ENCODE measurements around the gene DPYD. TPM values are rescaled to one million over a fixed set of nuclear protein-coding genes. Genes with fewer than 3 reads are reported as not detected.

The DPYD gene
- total RNA-seq, 1 donor = 35.8 TPM

- no peak for DNase-seq (ENCODE audit: low read depth in 2 of 3, low spot score in 2 of 3)
These were observed 752.8 kb downstream of the DPYD start for GRCh38 chr1:97168056-97168455.

- no peak for DNase-seq (ENCODE audit: low read depth in 2 of 3, low spot score in 2 of 3)
These were observed 753.6 kb downstream of the DPYD start for GRCh38 chr1:97167246-97167645.

- no peak for DNase-seq (ENCODE audit: low read depth in 2 of 3, low spot score in 2 of 3)
These were observed 754.2 kb downstream of the DPYD start for GRCh38 chr1:97166626-97167025.

GRCh38 chr1:97164276-97164639 lies 756.6 kb downstream of the DPYD start:
- no peak for DNase-seq (ENCODE audit: low read depth in 2 of 3, low spot score in 2 of 3)

GRCh38 chr1:97163591-97164275 lies 757.1 kb downstream of the DPYD start:
- DNase-seq (ENCODE audit: low read depth in 2 of 3, low spot score in 2 of 3) = no peak

- DNase-seq (ENCODE audit: low read depth in 2 of 3, low spot score in 2 of 3) = peak in 2 of 3 donors; percentile 30 to 75
These were observed 760.0 kb downstream of the DPYD start for GRCh38 chr1:97160818-97161217.

- DNase-seq (ENCODE audit: low read depth in 2 of 3, low spot score in 2 of 3) = peak in 1 of 3 donors; percentile 50
These were observed 761.5 kb downstream of the DPYD start for GRCh38 chr1:97159342-97159741.

GRCh38 chr1:97158691-97159096 lies 762.1 kb downstream of the DPYD start:
- no peak for DNase-seq (ENCODE audit: low read depth in 2 of 3, low spot score in 2 of 3)

GRCh38 chr1:97157991-97158390 lies 762.8 kb downstream of the DPYD start:
- no peak for DNase-seq (ENCODE audit: low read depth in 2 of 3, low spot score in 2 of 3)

- DNase-seq (ENCODE audit: low read depth in 2 of 3, low spot score in 2 of 3) = no peak
These were observed 769.2 kb downstream of the DPYD start for GRCh38 chr1:97151651-97152050.

- no peak for DNase-seq (ENCODE audit: low read depth in 2 of 3, low spot score in 2 of 3)
These were observed 775.4 kb downstream of the DPYD start for GRCh38 chr1:97145321-97145956.

- DNase-seq (ENCODE audit: low read depth in 2 of 3, low spot score in 2 of 3) = no peak
These were observed 776.3 kb downstream of the DPYD start for GRCh38 chr1:97144527-97144926.

GRCh38 chr1:97143236-97143882 lies 777.5 kb downstream of the DPYD start:
- no peak for DNase-seq (ENCODE audit: low read depth in 2 of 3, low spot score in 2 of 3)

- DNase-seq (ENCODE audit: low read depth in 2 of 3, low spot score in 2 of 3) = no peak
These were observed 780.2 kb downstream of the DPYD start for GRCh38 chr1:97140611-97141010.

- no peak for DNase-seq (ENCODE audit: low read depth in 2 of 3, low spot score in 2 of 3)
These were observed 781.3 kb downstream of the DPYD start for GRCh38 chr1:97139512-97139911.

GRCh38 chr1:97138515-97139032 lies 782.3 kb downstream of the DPYD start:
- DNase-seq (ENCODE audit: low read depth in 2 of 3, low spot score in 2 of 3) = no peak

- peak in 2 of 3 donors; percentile 44 to 74 for DNase-seq (ENCODE audit: low read depth in 2 of 3, low spot score in 2 of 3)
These were observed 782.8 kb downstream of the DPYD start for GRCh38 chr1:97137862-97138514.

GRCh38 chr1:97136996-97137395 lies 783.8 kb downstream of the DPYD start:
- DNase-seq (ENCODE audit: low read depth in 2 of 3, low spot score in 2 of 3) = no peak

GRCh38 chr1:97135972-97136371 lies 784.9 kb downstream of the DPYD start:
- DNase-seq (ENCODE audit: low read depth in 2 of 3, low spot score in 2 of 3) = no peak

- DNase-seq (ENCODE audit: low read depth in 2 of 3, low spot score in 2 of 3) = no peak
These were observed 792.4 kb downstream of the DPYD start for GRCh38 chr1:97128426-97128825.

GRCh38 chr1:97123717-97124431 lies 797.0 kb downstream of the DPYD start:
- no peak for DNase-seq (ENCODE audit: low read depth in 2 of 3, low spot score in 2 of 3)

Measured in hematopoietic multipotent progenitor cell (in vitro differentiated cells).